HG03460 (cell line): Measurements from ENCODE around the gene PDE4D.

ENCODE experiments used
- ATAC-seq: cut with Tn5 transposase; IDR thresholded peaks from one replicate; pipeline ENCODE4 v1.9.1; 2021; ENCODE audit not compliant: unreplicated experiment

Gene PDE4D

GRCh38 chr5:59529239-59529638 is 364.3 kb downstream of the PDE4D start:
- ATAC-seq: no peak

DNA sequence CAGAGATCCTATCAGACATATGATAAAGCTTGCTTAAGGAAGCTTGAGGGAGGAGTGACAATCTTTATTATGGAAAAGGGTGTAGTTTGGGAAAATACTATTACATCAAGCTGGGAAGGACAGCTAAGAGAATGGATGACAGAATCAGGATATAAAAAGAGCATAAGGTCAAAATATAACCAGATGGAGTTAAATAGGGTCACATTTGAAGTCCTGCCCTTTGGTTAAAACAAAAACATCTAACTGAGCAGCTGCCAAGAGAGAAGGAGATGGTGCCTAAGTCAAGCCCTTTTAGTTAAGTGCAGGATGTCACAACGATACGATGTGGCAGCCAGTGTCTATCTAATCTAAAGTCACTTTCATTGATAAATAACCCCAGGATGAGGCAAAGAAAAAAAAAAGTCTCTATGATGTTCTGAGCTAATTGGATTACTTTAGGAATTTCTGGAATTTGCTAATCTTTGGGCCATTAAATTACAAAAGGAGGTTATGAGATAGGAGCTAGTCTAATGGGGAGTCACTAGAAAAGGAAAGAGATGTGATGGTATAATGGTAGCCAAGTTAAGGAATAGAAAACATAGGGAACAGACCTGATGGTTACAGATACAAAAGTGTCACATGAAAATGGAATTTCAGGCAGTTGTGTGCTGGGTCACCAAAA is 365.2 kb downstream of the PDE4D start:
- ATAC-seq: no peak

GRCh38 chr5:59525957-59526356 is 367.6 kb downstream of the PDE4D start:
- ATAC-seq: no peak

DNA sequence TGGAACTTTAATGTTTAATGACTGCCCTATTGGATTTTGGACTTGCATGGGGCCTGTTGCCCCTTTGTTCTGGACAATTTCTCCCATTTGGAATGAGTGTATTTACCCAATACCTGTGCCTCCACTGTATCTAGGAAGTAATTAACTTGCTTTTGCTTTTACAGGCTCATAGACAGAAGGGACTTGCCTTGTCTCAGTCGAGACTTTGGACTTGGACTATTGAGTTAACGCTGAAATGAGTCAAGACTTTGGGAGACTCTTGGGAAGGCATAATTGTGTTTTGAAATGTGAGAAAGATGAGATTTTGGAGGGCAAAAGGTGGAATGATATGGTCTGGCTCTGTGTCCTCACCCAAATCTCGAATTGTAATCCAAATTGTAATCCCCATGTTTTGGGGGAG is 368.2 kb downstream of the PDE4D start:
- no peak for ATAC-seq

GRCh38 chr5:59522201-59522831 is 371.2 kb downstream of the PDE4D start:
- ATAC-seq: no peak

DNA sequence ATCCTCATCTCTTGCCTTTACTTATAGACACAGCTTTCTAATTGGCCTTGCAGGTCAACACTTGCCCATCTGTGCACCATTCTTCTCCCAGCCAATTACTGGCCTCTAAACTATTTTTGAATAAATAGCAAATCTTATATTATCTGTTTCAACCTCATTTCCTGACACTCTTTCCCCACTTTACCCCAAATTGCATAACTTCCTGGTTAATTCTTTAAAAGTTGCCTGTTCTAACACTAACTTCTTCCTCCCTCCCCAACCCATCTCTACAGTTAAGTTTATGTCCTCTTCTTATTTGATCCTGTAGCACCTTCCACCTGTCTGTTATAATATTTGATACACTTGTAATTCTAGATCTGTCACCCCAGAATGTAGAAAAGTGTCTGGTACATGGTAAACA is 372.1 kb downstream of the PDE4D start:
- ATAC-seq: no peak

GRCh38 chr5:59519338-59519737 is 374.2 kb downstream of the PDE4D start:
- no peak for ATAC-seq

DNA sequence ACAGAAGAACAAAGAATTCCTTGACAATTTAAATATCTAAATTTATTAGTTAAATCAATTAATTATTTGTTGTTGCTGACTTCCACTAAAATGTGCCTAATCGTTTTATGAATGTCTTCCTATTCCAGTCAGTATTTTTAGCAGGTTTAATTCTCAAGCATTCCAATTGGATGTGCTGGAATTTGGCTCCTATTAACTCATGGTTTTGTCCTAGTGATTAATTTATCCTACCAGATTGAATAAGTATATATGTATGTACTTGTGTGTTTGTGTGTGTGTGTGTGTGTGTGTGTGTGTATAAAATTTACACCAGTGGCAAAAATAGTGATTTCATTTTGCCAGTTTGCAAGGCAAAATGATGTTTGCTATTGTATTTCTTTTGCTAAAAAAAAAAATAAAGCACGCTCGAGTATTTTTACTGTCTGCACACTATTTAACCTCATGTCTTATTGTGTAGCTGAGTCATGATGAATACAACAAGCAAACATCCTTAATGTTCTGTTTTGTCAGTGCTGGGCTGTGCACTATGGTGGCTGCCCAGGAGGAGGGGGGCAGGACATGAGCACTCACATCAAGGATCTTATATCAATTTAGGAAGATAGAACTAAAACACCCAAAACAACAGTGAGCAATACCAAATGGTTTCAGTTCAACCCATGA is 375.5 kb downstream of the PDE4D start:
- ATAC-seq: no peak

DNA sequence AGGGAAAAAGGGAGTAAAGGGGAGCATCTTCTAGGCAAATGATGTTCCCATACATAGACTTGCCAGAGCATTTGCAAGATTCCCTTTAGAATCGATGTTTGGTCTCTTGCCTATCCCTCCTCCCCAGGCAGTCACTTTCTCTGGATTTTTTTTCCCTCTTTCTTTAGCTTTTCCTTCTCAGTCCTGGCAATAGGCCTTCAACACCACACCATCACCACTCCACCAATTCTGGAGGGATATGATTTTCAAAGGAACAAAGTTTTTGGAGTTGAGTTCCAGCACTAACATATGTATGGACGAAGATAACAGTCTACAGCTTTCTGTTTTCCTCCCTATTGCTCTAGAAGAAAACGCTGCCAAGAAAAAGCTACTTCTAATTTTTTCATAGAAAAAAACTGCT is 377.4 kb downstream of the PDE4D start:
- ATAC-seq: no peak

DNA sequence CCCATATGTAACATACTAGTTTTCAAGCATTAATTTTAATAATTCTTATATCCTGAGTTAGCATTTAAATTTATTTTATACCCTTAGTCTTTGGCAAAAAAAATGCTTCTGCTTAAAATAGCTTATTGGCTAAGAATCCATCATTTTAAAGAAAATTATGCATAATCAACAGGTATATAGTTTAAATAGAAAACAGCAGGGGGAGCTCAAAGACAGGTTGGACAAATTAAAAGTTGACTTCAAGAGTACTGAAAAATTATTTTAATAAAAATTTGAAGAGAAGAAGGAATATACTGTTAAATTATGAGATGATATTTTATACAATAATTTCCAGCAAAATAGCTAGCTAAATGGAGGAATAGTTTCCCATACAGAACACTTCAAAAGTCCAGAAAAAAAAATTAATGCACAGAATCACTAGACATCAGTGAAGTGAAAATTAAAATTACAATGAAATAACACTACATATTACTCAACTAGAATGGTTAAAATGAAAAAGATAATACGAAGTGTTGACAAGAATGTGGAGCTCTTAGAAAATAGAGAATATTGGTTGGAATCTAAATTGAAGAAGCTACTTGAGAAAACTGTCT is 387.1 kb downstream of the PDE4D start:
- ATAC-seq: no peak

DNA sequence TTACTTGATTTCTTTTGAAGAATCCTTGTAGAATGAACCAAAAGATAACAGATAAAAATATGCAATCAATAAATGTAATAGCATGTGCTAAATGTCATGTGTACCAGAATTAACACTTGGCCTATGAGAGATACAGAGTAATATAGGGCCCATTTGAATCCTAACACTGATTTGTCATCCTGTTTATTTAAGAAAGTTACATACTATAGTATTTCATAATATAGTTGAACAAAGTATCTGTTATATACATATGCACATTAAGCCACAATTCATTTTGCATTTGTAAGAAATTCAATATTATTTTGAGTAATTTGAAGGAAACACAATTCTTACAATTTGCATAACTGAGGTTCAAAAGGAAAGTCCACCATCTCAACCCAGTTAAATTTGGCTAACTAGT is 389.5 kb downstream of the PDE4D start:
- ATAC-seq: no peak

DNA sequence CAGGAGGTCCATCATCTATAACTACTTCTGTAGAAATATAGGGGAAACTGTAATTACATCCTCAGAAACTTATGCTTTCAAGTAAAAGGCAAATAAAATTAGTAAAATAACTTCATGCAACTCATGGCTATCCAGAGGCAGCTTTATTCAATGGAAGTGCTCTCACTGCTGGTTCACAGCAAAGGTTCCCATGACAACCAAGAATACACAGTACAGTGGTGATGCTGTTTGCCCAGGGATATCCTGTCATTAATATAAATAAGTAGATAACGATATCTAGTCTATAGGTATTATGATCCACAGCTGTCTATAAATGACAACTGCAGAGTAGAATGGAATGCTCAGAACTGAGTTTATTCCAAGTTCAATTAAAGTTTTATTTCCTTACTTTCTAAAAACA is 390.3 kb downstream of the PDE4D start:
- ATAC-seq: no peak

DNA sequence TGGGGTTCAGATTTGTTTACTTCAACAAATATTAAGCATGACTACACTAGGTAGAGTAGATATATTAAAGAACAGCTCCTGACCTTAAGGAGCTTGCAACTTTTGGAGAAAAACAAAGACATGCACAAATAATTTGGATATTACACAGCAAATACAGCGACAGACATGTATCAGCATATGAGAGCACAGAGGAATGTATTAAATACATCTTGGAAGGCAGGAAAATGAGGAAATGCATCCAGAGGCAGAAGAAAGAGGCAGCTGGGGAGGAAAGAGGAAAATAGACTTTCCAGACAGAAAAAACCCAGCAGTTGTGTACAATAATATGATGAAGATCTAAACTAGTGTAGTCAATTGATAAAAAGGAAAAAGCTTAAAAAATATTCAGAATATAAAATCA is 392.2 kb downstream of the PDE4D start:
- ATAC-seq: no peak

DNA sequence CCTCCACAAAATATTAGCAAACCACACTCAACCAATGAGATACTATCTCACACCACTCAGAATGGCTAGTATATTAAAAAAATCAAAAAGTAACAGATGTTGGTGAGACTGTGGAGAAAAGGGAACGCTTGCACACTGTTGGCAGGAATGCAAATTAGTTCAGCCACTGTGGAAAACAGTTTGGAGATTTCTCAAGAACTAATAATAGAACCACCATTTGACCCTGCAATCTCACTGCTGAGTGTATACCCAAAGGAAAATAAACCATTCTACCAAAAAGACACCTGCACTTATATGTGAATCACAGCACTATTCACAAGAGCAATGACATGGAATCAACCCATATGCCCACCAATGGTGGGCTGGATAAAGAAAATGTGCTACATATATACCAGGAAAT is 393.5 kb downstream of the PDE4D start:
- ATAC-seq: no peak

- ATAC-seq: no peak
Observed at GRCh38 chr5:59497207-59497606, 396.3 kb downstream of the PDE4D start.

- ATAC-seq: no peak
Observed at GRCh38 chr5:59496524-59497134, 396.9 kb downstream of the PDE4D start.

GRCh38 chr5:59491945-59492344 is 401.6 kb downstream of the PDE4D start:
- ATAC-seq: no peak

DNA sequence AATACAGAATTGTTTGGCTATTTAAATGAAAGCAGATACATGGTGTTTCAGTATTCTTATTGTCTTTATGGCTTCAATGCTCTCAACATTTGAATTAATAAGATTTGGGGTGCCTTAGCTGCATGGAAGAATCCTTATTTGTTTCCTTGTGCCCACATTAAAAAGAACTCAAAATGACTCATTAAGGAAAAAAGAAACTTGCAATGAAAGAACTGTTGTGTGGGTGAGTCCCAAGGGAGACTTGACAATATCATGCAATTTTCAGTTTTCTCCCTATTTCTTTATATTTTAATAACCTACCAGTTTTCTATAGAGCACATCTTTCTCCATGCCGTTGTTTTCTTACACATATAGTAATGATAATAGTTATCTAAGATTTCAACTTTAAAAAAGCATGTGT is 404.0 kb downstream of the PDE4D start:
- ATAC-seq: no peak

DNA sequence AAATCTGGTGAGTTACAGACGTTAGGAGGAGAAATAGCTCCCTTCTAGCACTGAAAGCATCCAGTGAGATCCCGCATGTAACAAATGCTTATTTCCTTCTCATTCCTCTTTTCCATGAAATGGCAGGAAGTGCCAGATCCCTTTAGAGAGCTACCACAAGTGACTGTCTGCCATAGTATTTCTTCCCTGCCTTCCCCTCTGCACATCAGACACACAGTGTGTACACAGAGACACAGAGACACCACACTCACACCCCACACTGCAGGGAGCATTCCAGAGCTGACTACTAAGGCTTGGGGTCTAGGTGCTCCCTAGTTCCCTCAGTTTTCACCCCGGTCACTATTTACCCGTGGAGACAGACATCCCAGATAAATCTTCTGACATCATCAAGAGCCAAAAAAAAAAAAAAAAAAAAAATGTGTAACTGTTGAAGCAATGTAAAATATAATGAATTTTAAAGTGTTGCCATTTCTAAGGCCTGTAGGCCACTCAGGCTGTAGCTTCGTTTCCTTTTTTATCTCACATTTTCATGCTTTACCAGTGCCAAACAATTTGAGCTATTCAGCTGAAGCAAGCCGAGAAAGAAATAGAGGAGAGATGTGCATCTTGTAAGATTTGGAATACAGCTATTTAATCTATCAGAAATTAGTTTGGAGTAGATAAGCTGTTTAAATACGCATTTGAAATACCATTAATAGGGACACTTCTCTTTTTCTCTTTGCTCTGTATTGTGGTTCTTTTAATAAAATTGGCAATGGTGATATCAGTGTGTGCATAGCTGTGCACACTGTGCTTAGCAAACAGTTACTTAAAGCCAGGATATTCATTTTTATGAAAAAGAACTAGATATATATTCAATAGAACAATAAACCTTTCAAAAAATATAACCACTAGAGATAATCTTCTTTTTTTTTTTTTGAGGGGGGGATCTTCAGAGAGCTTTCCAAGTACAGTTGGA is 405.5 kb downstream of the PDE4D start:
- no peak for ATAC-seq

DNA sequence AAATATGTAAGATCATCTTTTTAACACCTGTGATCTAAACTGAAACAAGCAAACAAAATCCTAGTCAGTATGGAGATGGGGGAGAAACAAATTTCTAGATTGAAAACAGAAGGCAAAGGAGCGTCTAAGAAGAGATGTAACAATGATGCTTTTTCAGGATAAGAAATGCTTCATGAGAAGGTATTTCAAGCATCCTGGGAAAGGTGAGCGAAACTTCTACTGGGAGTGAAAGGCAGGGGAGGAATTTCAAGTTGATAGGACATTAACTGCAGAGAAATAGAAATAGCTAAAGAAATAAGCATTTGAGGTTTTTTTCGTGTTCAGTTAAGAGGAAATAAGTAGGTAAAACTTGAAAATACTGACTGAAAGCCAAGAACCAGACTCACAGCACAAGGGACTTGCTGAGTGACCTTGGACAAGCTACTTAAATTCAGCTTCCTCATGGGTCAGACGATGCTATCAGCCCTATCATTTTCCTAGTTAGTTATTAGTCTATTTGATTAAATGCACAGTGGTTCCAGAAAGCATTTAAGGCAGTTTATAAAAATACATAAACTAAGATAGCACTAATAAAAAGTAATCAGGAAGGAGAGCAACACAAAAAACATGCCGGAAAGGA is 406.3 kb downstream of the PDE4D start:
- no peak for ATAC-seq
